Anterior cingulate cortex (tissue), 58 donors: ENCODE measurements around the gene EEF1A1.
"Not testable (repeated sequence)": the region's sequence is repeated elsewhere in the genome, so short reads cannot be mapped to it uniquely, and the experiment has no call there.

Experiments
- DNase-seq, 58 donors: peaks; one replicate each; lab custom pipeline; 2025; lab: John Stamatoyannopoulos, UW

The EEF1A1 gene

GRCh38 chr6:73538116-73538779, 17.4 kb upstream of the EEF1A1 start:
- DNase-seq, result no peak

- DNase-seq, result no peak
These were observed 16.8 kb upstream of the EEF1A1 start for GRCh38 chr6:73537677-73538076.

- DNase-seq, result no peak
These were observed 13.8 kb upstream of the EEF1A1 start for GRCh38 chr6:73534628-73535027.

GRCh38 chr6:73532293-73532692, 11.5 kb upstream of the EEF1A1 start:
- no peak for DNase-seq

- no peak for DNase-seq
These were observed 8.1 kb upstream of the EEF1A1 start for GRCh38 chr6:73528897-73529296.

GRCh38 chr6:73525546-73526330, 4.9 kb upstream of the EEF1A1 start:
- no peak for DNase-seq

GRCh38 chr6:73523434-73524123, 2.7 kb upstream of the EEF1A1 start:
- peak in 20 of 58 donors; percentile 1 to 48 (median 11) for DNase-seq

- DNase-seq, result peak in 22 of 58 donors; percentile 69 to 99 (median 82)
These were observed 636 bp upstream of the EEF1A1 start for GRCh38 chr6:73521351-73521985.

- peak in 51 of 58 donors; percentile 15 to 77 (median 49) for DNase-seq
These were observed 725 bp downstream of the EEF1A1 start for GRCh38 chr6:73519926-73520687.

- DNase-seq, result not testable (repeated sequence)
These were observed 1.6 kb downstream of the EEF1A1 start for GRCh38 chr6:73518982-73519881.

GRCh38 chr6:73518100-73518981, 2.5 kb downstream of the EEF1A1 start:
- peak in 2 of 58 donors; percentile 6 to 24 for DNase-seq

- no peak for DNase-seq
These were observed 4.0 kb downstream of the EEF1A1 start for GRCh38 chr6:73516514-73517489.

GRCh38 chr6:73515204-73515655, 5.6 kb downstream of the EEF1A1 start:
- no peak for DNase-seq

GRCh38 chr6:73514746-73515110, 6.1 kb downstream of the EEF1A1 start:
- DNase-seq, result no peak

GRCh38 chr6:73513496-73513854, 7.4 kb downstream of the EEF1A1 start:
- no peak for DNase-seq

- no peak for DNase-seq
These were observed 9.0 kb downstream of the EEF1A1 start for GRCh38 chr6:73511796-73512195.

- no peak for DNase-seq
These were observed 11.0 kb downstream of the EEF1A1 start for GRCh38 chr6:73509851-73510250.
